ENCODE data around the gene GRIA4.

The GRIA4 gene

DNA sequence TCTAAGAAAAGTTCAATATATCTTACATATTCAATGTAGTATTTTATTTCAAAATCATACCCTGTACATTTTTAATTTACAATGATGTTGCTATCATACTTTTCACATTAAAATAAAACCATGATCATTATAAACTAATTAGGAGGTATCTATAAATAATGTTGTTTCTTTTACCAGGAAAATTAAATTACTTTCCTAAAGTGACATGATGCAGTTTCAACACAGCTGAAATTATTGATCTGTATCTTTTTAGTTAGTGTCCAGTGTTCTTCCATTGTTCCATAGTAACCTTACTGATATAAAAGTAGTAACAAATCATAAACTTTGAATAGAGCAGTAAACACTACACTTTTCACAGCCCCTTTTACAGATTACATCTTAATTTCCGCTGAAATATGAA, 29.7 kb downstream of the GRIA4 start:
- TF ChIP-seq, protein P1, sequence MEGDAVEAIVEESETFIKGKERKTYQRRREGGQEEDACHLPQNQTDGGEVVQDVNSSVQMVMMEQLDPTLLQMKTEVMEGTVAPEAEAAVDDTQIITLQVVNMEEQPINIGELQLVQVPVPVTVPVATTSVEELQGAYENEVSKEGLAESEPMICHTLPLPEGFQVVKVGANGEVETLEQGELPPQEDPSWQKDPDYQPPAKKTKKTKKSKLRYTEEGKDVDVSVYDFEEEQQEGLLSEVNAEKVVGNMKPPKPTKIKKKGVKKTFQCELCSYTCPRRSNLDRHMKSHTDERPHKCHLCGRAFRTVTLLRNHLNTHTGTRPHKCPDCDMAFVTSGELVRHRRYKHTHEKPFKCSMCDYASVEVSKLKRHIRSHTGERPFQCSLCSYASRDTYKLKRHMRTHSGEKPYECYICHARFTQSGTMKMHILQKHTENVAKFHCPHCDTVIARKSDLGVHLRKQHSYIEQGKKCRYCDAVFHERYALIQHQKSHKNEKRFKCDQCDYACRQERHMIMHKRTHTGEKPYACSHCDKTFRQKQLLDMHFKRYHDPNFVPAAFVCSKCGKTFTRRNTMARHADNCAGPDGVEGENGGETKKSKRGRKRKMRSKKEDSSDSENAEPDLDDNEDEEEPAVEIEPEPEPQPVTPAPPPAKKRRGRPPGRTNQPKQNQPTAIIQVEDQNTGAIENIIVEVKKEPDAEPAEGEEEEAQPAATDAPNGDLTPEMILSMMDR (IDR thresholded peaks at IDR 0.05) = no peak

DNA sequence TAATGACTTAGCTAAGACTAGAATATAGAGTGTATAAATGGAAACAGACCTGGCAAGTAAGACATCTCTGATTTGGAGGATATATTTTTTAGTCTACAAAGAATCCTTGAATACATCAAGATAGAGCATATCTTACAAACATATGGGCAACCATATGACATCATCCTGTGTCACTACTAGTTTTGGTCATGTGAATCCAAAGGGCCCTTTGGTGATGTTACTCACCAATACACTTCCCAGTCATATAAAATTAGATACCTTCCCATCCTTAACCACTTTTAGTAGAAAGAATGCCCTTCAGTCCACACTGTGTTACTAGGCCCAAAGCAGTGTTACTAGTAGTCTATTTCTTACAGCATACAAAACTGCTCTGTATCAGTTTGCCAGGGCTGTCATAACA, 31.6 kb downstream of the GRIA4 start:
- TF ChIP-seq, protein P1 (IDR thresholded peaks at IDR 0.05) = no peak

DNA sequence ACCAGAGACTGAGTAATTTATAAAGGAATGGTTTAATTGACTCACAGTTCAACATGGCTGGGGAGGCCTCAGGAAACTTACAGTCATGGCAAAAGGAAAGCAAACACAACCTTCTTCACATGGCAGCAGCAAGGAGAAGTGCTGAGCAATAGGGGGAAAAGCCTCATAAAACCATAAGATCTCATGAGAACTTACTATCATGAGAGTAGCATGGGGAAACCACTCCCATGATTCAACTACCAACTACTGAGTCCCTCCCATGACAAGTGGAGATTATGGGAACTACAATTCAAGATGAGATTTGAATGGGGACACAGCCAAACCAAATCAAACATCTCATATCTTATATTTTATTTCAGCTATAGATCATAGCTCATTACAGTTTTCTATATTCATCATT, 33.0 kb downstream of the GRIA4 start:
- TF ChIP-seq, protein P1 (IDR thresholded peaks at IDR 0.05) = no peak

DNA sequence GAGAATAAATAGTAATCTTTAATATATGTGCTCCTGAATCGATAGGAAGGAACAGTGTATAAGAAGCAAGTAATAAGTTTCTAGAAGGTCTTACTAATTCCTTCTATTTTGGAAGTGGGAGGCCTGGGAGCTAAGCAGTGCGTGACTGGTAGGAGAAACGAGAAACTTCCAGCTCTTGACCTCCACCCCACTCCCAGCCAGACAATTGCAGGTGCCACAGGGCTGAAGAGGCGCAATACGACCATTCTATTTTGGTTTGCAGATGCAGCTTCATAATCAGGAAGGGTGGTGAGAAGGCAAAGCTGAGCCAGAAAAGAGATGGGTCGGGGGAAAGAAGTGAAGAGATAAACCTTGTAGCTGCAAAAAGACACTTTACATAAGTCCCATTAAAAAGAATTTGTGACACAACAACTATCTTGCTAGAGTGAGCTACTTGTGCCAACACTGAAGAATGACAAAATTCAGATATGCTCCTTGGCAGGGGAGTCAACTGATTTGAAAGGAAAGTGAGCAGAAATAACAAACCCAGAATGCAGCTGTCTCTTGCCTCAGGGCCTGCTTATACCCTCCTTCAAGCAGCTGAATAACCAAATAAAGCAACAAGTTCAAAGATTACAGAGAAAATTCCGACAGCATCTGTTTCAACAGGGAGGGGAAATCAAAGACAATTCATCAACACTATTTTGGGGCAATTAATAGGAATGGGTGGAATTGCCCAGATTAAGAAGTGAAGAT, 35.1 kb downstream of the GRIA4 start:
- TF ChIP-seq, protein P1 (IDR thresholded peaks at IDR 0.05) = no peak

DNA sequence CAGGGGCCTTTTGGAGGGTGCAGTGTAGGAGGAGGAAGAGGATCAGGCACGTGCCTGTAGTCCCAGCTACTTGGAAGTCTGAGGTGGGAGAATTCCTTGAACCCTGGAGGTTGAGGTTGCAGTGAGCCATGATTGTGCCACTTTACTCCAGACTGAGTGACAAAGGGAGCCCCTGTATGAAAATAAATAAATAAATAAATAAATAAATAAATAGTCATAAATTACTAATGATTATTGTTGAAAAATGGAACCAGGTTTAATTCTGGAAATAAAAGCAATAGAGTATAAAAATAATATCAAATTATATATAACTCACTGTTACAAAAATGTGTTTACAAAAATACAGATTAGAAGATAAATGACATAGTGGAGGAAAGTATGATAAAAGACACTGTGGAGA, 37.9 kb downstream of the GRIA4 start:
- TF ChIP-seq, protein P1 (IDR thresholded peaks at IDR 0.05) = no peak

DNA sequence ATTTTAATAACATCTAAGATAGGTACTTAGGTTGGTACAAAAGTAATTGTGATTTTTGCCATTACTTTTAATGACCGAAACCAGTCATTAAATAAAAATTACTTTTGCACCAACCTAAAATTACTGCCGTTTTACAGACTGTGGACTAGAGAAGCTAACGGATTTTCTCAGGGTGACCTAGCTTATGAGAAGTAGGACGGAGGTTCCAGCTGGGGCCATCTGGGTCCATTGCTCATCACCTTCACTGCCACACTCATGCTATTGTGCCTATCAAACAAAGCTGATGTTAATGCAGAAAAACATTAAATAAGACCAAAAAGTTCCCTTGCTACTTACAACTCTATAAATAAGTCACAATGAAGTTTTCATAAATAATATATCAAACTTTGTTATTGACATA, 38.9 kb downstream of the GRIA4 start:
- TF ChIP-seq, protein P1 (IDR thresholded peaks at IDR 0.05) = no peak

DNA sequence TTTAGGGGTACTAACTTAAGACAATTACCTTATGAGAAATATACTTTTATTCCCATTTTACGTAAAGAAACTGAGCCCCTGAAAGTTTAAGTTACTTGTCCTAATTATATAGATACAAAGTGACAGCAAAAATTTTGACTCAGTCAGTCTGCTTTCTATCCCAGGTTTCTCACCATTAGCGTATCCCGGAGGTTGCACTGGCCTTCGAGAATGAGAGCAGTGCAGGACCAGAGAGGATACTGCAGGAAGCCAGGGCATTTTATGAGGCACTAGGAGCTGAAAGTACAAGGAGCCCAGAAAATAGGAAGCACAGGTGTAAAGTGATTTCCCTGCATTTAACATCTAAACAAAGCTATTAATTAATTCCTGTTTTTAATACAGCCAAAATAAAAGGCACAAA, 55.4 kb downstream of the GRIA4 start:
- TF ChIP-seq, protein P1 (IDR thresholded peaks at IDR 0.05) = no peak

DNA sequence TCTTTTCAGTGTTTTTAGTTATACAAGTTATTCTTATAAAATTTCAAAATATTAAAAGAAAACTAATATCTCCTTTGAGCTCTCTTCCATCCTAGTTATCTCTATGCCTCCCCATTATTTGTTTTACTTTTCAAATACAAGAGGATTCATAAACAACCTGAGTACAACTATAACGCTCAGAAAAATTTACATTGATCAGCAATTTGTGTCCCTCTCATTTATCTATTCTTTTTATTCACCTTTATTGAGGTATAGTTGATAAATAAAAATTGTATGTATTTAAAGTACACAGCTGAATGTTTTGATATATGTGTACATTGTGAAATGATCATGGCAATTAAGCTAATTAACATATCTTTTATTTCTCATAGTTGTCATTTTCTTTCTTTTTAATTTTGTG, 57.6 kb downstream of the GRIA4 start:
- TF ChIP-seq, protein P1 (IDR thresholded peaks at IDR 0.05) = no peak

Measured in LNCAP (cell line).